Tibial nerve (tissue), 4 donors: Measurements from ENCODE around the gene RASL10B.

Experiments
- CTCF ChIP-seq, 5 experiments: fragments of 200-600 bp in 3 of 5; fragments of 450-650 bp in 2 of 5; sonication (generic) in 3 of 5; IDR thresholded peaks; one replicate each; pipeline ENCODE4 v1.5.1; 2016 to 2019; ENCODE audit warnings: antibody characterized with exemption in 5 of 5, mild to moderate bottlenecking in 3 of 5, moderate library complexity in 2 of 5
- EP300 ChIP-seq, 2 donors: sonication (generic); formaldehyde crosslinking; IDR thresholded peaks; one replicate each; pipeline ENCODE4 v1.6.1; 2017; ENCODE audit warnings: antibody characterized with exemption in 2 of 2, mild to moderate bottlenecking in 1 of 2
- POLR2A ChIP-seq, 2 donors: fragments of 450-650 bp; IDR thresholded peaks; one replicate each; pipeline ENCODE4 v1.6.1; 2017; ENCODE audit warnings: antibody characterized with exemption in 2 of 2, mild to moderate bottlenecking in 2 of 2, moderate library complexity in 2 of 2

GRCh38 chr17:35698800-35699199 is 32.6 kb upstream of the RASL10B start:
- TF ChIP-seq CTCF (IDR thresholded peaks at IDR 0.05): no peak
- no peak for TF ChIP-seq EP300 (IDR thresholded peaks at IDR 0.05)
- TF ChIP-seq POLR2A (IDR thresholded peaks at IDR 0.05): no peak
